Natural killer cell treated with Interleukin-12 subunit alpha and Interleukin-12 subunit beta and Interleukin-15 and Interleukin-18, amount 100 ng/mL, for 72 hours (primary cell): ENCODE data around the gene EIF1AY. TPM values are rescaled to one million over a fixed set of nuclear protein-coding genes. Genes with fewer than 3 reads are reported as not detected.
"Not testable (repeated sequence)": the region's sequence is repeated elsewhere in the genome, so short reads cannot be mapped to it uniquely, and the experiment has no call there.

Source experiments
- ATAC-seq, 2 donors: fragments of 150-1000 bp; cut with Tn5 transposase in 1 of 2; sonication (Bioruptor Pico), chemical (Tn5 transposase) in 1 of 2; 2 replicates each; pipeline ENCODE4 v1.10.0; 2021
- DNase-seq: peaks from one replicate; pipeline ENCODE4 v3.0.0; 2022; ENCODE audit warnings: low spot score
- H3K27ac Mint-ChIP-seq, 2 donors: 1 replicate in 1 of 2; 2 replicates in 1 of 2; pipeline ENCODE4 v1.8.0; 2022; ENCODE audit warnings: mixed read lengths in 2 of 2, mild to moderate bottlenecking in 1 of 2, moderate library complexity in 1 of 2
- H3K27me3 Mint-ChIP-seq, 2 donors: 1 replicate in 1 of 2; 2 replicates in 1 of 2; pipeline ENCODE4 v1.8.0; 2022; ENCODE audit warnings: mixed read lengths in 2 of 2
- H3K36me3 Mint-ChIP-seq: one replicate; pipeline ENCODE4 v1.8.0; 2022; ENCODE audit warnings: mixed read lengths
- H3K4me1 Mint-ChIP-seq, 2 donors: 1 replicate in 1 of 2; 2 replicates in 1 of 2; pipeline ENCODE4 v1.8.0; 2022; ENCODE audit warnings: low read depth in 2 of 2, mixed read lengths in 2 of 2, mild to moderate bottlenecking in 1 of 2
- H3K4me3 Mint-ChIP-seq: one replicate; pipeline ENCODE4 v1.8.0; 2022; ENCODE audit warnings: mixed read lengths
- H3K9me3 Mint-ChIP-seq: 2 replicates; pipeline ENCODE4 v1.8.0; 2022; ENCODE audit warnings: mixed read lengths
- total RNA-seq, 2 donors: library from RNA; stranded (reverse); gene quantifications; one replicate each; pipeline ENCODE4 v1.2.3, GENCODE V29; 2022

The EIF1AY gene
- 10 to 100 TPM in 1 of 2 donors, not detected in 1; 68.9 TPM for total RNA-seq

- no peak for DNase-seq
Measured at GRCh38 chrY:20575531-20576121, at the start of gene EIF1AY. TSS of gene EIF1AY (plus strand) at chrY:20575776. CDS start at chrY:20575872, 96 bp downstream.

GRCh38 chrY:20528435-20528834, 47.1 kb upstream of the EIF1AY start:
- no peak for ATAC-seq
- Mint-ChIP-seq H3K36me3 (peaks cover 6% of the 10 kb centered on the region), H3K4me1 (peaks cover 0 to 5% of the 10 kb centered on the region in 2 donors)

More at GRCh38 chrY:20575531-20576121, at the start of gene EIF1AY:
- H3K27me3 Mint-ChIP-seq: no peaks in the 10 kb centered on the region
- H3K9me3 Mint-ChIP-seq: no peaks in the 10 kb centered on the region
- peak in 1 of 2 donors; percentile 98 for ATAC-seq
- H3K36me3 Mint-ChIP-seq: no peaks in the 10 kb centered on the region
- peak within 1 kb of the TSS; percentile 67 to 89 for H3K27ac Mint-ChIP-seq
- peak within 1 kb of the TSS; percentile 86 for H3K4me3 Mint-ChIP-seq
- peaks cover 0 to 7% of the 10 kb centered on the region in 2 donors for H3K4me1 Mint-ChIP-seq

DNA sequence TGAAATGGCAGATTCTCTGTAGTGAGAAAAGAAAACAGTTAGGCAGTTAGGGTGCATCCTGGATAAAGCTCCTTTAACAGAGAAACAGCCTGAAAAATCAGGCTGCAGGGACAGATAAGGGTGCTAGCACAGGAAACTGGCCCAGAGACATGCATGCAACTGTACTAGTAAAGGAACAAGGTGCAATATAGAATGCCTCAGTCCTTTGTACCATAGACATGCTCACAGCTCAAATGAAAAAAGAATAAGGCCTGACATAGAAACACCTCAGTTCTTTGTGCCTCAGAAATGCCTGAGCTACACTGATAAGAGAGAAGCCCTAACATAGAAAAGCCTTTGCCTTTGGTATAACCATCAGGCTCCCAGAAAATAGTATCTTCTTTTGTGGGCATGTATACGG, 37.4 kb upstream of the EIF1AY start:
- ATAC-seq (no peak), DNase-seq (no peak)
- Mint-ChIP-seq H3K4me3 (no peak overlapping the region), H3K27ac (no peak overlapping the region), H3K9me3 (no peaks in the 10 kb centered on the region), H3K27me3 (no peaks in the 10 kb centered on the region), H3K4me1 (no peaks in the 10 kb centered on the region), H3K36me3 (no peaks in the 10 kb centered on the region)

More at GRCh38 chrY:20528435-20528834, 47.1 kb upstream of the EIF1AY start:
- Mint-ChIP-seq H3K9me3 (no peaks in the 10 kb centered on the region), H3K27me3 (peaks cover 0 to 6% of the 10 kb centered on the region in 2 donors), H3K4me3 (no peak overlapping the region), H3K27ac (no peak overlapping the region)
- DNase-seq: no peak

DNA sequence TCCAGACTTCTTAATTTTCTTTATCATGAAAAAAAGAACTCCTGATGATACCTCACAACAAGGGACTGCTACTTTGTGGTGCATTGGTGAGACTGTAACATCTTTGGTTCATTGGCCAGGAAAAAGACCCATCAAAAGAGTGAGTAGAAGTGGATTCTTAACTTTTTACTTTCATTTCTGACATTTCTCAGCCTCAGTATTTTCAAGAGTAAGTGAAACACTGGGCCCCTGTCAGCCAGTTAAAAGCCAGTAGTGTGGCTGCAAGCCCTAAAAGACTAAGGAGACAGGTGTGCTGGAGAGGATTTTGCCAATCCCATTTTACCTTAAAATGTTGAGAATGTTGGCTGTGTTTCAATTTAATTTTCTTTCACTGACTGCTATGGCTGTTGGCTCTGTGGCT, 36.6 kb upstream of the EIF1AY start:
- no peak overlapping the region for H3K4me3 Mint-ChIP-seq
- H3K27ac Mint-ChIP-seq: no peak overlapping the region
- DNase-seq (no peak), ATAC-seq (no peak)
- H3K4me1 Mint-ChIP-seq: no peaks in the 10 kb centered on the region
- no peaks in the 10 kb centered on the region for H3K9me3 Mint-ChIP-seq
- no peaks in the 10 kb centered on the region for H3K36me3 Mint-ChIP-seq
- H3K27me3 Mint-ChIP-seq: no peaks in the 10 kb centered on the region

GRCh38 chrY:20544451-20544960, 31.1 kb upstream of the EIF1AY start:
- Mint-ChIP-seq H3K27me3 (no peaks in the 10 kb centered on the region), H3K4me3 (no peak overlapping the region), H3K27ac (no peak overlapping the region), H3K9me3 (no peaks in the 10 kb centered on the region), H3K4me1 (no peaks in the 10 kb centered on the region), H3K36me3 (no peaks in the 10 kb centered on the region)
- DNase-seq: no peak
- ATAC-seq: no peak

DNA sequence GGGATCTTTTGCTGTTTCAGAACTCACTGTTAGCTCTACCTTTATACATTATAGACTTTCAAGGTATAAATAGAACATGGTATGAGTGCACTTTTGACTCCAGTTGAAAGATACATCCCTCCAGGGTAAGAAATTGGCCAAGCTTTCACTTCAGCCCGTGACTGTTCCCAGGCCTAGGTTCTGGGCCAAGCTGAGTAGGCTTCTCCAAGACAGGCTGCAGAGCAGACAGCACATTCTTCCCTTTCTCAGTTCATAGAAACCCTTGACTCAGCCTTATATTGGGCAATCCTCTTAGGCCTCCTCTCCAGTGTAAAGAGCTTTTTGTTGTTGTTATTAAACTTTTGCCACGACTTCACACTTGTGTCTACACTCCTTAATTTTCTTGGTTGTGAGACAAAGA, 29.5 kb upstream of the EIF1AY start:
- H3K27me3 Mint-ChIP-seq: no peaks in the 10 kb centered on the region
- no peak for ATAC-seq
- no peaks in the 10 kb centered on the region for H3K4me1 Mint-ChIP-seq
- H3K9me3 Mint-ChIP-seq: no peaks in the 10 kb centered on the region
- no peak overlapping the region for H3K4me3 Mint-ChIP-seq
- no peak for DNase-seq
- no peak overlapping the region for H3K27ac Mint-ChIP-seq
- H3K36me3 Mint-ChIP-seq: no peaks in the 10 kb centered on the region

- Mint-ChIP-seq H3K4me1 (no peaks in the 10 kb centered on the region), H3K27ac (no peak overlapping the region), H3K27me3 (no peaks in the 10 kb centered on the region), H3K9me3 (no peaks in the 10 kb centered on the region), H3K36me3 (no peaks in the 10 kb centered on the region), H3K4me3 (no peak overlapping the region)
- DNase-seq (no peak), ATAC-seq (no peak)
Measured at GRCh38 chrY:20549289-20549688, 26.3 kb upstream of the EIF1AY start.

GRCh38 chrY:20551840-20552239, 23.7 kb upstream of the EIF1AY start:
- H3K27ac Mint-ChIP-seq: no peak overlapping the region
- no peaks in the 10 kb centered on the region for H3K36me3 Mint-ChIP-seq
- no peaks in the 10 kb centered on the region for H3K4me1 Mint-ChIP-seq
- no peak for ATAC-seq
- no peak overlapping the region for H3K4me3 Mint-ChIP-seq
- H3K27me3 Mint-ChIP-seq: no peaks in the 10 kb centered on the region
- no peak for DNase-seq
- no peaks in the 10 kb centered on the region for H3K9me3 Mint-ChIP-seq

DNA sequence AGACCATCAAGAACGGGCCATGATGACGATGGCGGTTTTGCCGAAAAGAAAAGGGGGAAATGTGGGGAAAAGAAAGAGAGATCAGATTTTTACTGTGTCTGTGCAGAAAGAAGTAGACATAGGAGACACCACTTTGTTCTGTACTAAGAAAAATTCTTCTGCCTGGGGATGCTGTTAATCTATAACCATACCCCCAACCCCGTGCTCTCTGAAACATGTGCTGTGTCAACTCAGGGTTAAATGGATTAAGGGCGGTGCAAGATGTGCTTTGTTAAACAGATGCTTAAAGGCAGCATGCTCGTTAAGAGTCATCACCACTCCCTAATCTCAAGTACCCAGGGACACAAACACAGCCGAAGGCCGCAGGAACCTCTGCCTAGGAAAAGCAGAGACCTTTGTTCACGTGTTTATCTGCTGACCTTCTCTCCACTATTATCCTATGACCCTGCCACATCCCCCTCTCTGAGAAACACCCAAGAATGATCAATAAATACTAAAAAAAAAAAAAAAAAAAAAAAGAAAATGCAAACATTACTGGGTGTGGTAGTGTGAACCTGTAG, 22.7 kb upstream of the EIF1AY start:
- H3K9me3 Mint-ChIP-seq, DNase-seq, ATAC-seq, H3K4me3 Mint-ChIP-seq, H3K4me1 Mint-ChIP-seq, H3K36me3 Mint-ChIP-seq, H3K27me3 Mint-ChIP-seq, H3K27ac Mint-ChIP-seq: not testable (repeated sequence)

DNA sequence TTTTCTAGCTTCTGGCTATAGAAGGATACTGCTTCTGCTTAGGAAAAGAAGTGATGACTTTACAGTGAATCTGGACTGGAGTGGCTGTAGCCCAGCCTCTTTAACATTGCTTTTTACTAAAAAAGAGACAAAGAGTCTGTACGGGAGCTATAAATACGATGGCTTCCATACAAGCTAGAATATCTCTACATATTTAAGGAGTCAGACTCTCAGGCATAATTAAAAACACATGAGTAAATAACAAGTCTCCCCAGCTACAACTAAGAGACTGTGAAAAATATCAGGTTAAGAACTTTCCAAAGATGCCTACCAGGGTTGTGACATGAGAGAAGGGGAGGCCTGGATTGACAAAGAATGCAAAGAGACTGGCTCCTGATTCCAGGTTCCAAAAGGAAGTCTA, 19.8 kb upstream of the EIF1AY start:
- no peaks in the 10 kb centered on the region for H3K9me3 Mint-ChIP-seq
- no peak overlapping the region for H3K27ac Mint-ChIP-seq
- H3K27me3 Mint-ChIP-seq: no peaks in the 10 kb centered on the region
- no peak overlapping the region for H3K4me3 Mint-ChIP-seq
- H3K36me3 Mint-ChIP-seq: no peaks in the 10 kb centered on the region
- DNase-seq (no peak), ATAC-seq (no peak)
- no peaks in the 10 kb centered on the region for H3K4me1 Mint-ChIP-seq

DNA sequence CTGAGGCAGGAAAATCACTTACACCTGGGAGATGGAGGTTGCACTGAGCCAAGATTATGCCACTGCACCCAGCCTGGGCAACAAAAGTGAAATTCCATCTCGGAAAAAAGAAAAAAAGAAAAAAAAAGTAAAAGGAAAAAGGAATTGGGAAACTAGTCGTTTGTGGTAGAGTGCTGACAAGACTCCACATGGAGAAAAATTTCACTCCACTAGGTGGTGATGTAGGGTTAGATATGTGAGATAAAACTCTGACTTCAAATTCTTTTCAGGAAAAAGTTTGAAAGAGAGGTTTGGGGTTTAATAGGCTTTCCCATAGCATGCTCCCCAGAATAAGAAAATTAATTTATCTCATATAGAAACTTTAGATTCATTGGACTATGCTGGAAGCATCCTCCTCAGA, 16.9 kb upstream of the EIF1AY start:
- H3K4me1 Mint-ChIP-seq: no peaks in the 10 kb centered on the region
- ATAC-seq (no peak), DNase-seq (no peak)
- no peaks in the 10 kb centered on the region for H3K9me3 Mint-ChIP-seq
- no peak overlapping the region for H3K4me3 Mint-ChIP-seq
- no peaks in the 10 kb centered on the region for H3K27me3 Mint-ChIP-seq
- H3K36me3 Mint-ChIP-seq: no peaks in the 10 kb centered on the region
- no peak overlapping the region for H3K27ac Mint-ChIP-seq

DNA sequence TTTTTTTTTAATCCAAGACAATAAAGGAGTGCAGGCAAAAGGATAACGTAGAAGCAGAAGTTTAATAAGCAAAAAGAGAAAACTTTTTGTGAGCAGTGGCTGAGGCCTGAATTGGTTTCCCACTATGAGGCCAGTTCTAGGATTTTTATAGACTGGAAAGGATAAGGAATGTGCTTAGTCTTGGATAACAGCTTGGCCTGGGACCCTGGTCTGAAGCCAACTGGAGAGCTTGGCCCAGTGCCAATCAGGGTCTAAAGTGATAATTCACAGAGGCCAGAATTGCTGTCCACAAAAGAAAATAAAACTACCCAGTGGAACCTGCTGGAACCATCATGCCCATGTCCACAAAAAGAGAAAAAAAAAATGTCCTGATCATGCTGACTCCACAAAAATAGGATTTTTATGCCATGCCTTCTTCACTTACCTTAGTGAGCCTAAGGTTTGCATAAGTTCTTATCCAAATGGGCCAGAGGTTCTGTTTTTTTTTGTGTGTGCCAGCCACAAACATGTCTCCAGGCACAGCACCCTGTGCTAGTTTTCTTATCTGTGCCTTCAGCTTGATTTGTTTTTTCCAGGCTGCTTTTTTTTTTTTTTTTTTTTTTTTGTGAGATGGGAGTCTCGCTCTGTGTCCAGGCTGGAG, 15.6 kb upstream of the EIF1AY start:
- DNase-seq (no peak), ATAC-seq (no peak)
- H3K27me3 Mint-ChIP-seq: no peaks in the 10 kb centered on the region
- no peaks in the 10 kb centered on the region for H3K4me1 Mint-ChIP-seq
- H3K4me3 Mint-ChIP-seq: no peak overlapping the region
- H3K9me3 Mint-ChIP-seq: no peaks in the 10 kb centered on the region
- H3K27ac Mint-ChIP-seq: no peak overlapping the region
- no peaks in the 10 kb centered on the region for H3K36me3 Mint-ChIP-seq

GRCh38 chrY:20571306-20571705, 4.3 kb upstream of the EIF1AY start:
- no peak overlapping the region for H3K4me3 Mint-ChIP-seq
- no peaks in the 10 kb centered on the region for H3K36me3 Mint-ChIP-seq
- no peaks in the 10 kb centered on the region for H3K9me3 Mint-ChIP-seq
- no peak overlapping the region for H3K27ac Mint-ChIP-seq
- no peak for DNase-seq
- H3K4me1 Mint-ChIP-seq: peaks cover 0 to 7% of the 10 kb centered on the region in 2 donors
- no peak for ATAC-seq
- no peaks in the 10 kb centered on the region for H3K27me3 Mint-ChIP-seq

DNA sequence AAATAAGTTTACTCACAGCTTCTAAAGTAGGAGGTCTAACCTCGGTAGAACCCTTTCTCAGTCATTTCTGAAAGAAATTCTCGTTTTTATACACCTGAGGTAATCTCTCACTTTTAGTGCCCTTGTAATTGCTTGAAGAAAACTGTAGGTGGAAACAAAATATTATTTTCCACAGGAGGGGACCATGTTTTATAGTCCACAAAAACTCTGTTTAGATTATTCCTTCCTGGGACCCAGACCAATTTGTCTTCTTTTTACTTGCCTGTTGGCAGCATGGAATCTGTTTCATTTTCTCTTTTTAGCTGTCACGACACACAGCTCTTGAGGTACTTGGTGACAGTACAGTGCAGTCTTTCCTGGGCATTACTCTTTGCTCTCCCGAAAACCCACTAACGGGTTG, 930 bp downstream of the EIF1AY start:
- Mint-ChIP-seq H3K27ac (peak overlapping the region in 1 of 2 donors; percentile 89), H3K4me3 (peak overlapping the region; percentile 86), H3K36me3 (no peaks in the 10 kb centered on the region), H3K4me1 (peaks cover 0 to 7% of the 10 kb centered on the region in 2 donors), H3K27me3 (no peaks in the 10 kb centered on the region), H3K9me3 (no peaks in the 10 kb centered on the region)
- DNase-seq (no peak), ATAC-seq (no peak)
